Measurements from ENCODE around the gene DYNC2I2. TPM values are rescaled to one million over a fixed set of nuclear protein-coding genes. Genes with fewer than 3 reads are reported as not detected.

The DYNC2I2 gene
- total RNA-seq, 2 donors from 2014 or later = 66.1 to 80.1 TPM

- peaks cover 5 to 18% of the 10 kb centered on the region in 2 donors for H3K36me3 ChIP-seq
- 89% methylated on average over 8 of the region's 8 CpGs for WGBS
Measured at GRCh38 chr9:128603697-128604096, 53.0 kb downstream of the DYNC2I2 start.

GRCh38 chr9:128600099-128600498 is 56.5 kb downstream of the DYNC2I2 start:
- intact Hi-C loops (cut with DNase I) = loop anchor here (10.0 kb wide), 1 partner anchor 45 kb away; the partner anchor contains the start of gene SPTAN1
- H3K27me3 ChIP-seq (replicated peaks; ENCODE audit: insufficient read depth) = no peaks in the 10 kb centered on the region
- TF ChIP-seq POLR2AphosphoS5 (IDR thresholded peaks at IDR 0.05) (no peak), CTCF (IDR thresholded peaks at IDR 0.05) (no peak), POLR2A (IDR thresholded peaks at IDR 0.05) (no peak)
- no peaks in the 10 kb centered on the region for H3K9me3 ChIP-seq
- no peak for DNase-seq (ENCODE audit: low spot score)
- peaks cover 5 to 27% of the 10 kb centered on the region in 2 donors for H3K36me3 ChIP-seq
- H3K4me1 ChIP-seq (replicated peaks) = no peaks in the 10 kb centered on the region
- no peak overlapping the region for H3K4me3 ChIP-seq
- no peak overlapping the region for H3K27ac ChIP-seq
- 48% methylated on average over 4 of the region's 4 CpGs for WGBS

More at GRCh38 chr9:128603697-128604096, 53.0 kb downstream of the DYNC2I2 start:
- Histone ChIP-seq H3K4me1 (replicated peaks) (peaks cover 11% of the 10 kb centered on the region), H3K4me3 (no peak overlapping the region), H3K27me3 (replicated peaks; ENCODE audit: insufficient read depth) (no peaks in the 10 kb centered on the region), H3K9me3 (no peaks in the 10 kb centered on the region), H3K27ac (no peak overlapping the region)
- DNase-seq (ENCODE audit: low spot score) = no peak
- TF ChIP-seq POLR2A (IDR thresholded peaks at IDR 0.05) = no peak
- no peak for TF ChIP-seq POLR2AphosphoS5 (IDR thresholded peaks at IDR 0.05)
- TF ChIP-seq CTCF (IDR thresholded peaks at IDR 0.05) = no peak
- intact Hi-C loops (cut with DNase I) = loop anchor here (10.0 kb wide), 1 partner anchor 49 kb away; the partner anchor contains the start of gene SPTAN1

- TF ChIP-seq POLR2A (IDR thresholded peaks at IDR 0.05) = no peak
- no peak for TF ChIP-seq CTCF (IDR thresholded peaks at IDR 0.05)
- no peak for TF ChIP-seq POLR2AphosphoS5 (IDR thresholded peaks at IDR 0.05)
- peaks cover 4 to 31% of the 10 kb centered on the region in 2 donors for H3K36me3 ChIP-seq
- WGBS = 92% methylated on average over 4 of the region's 4 CpGs
Measured at GRCh38 chr9:128595471-128595870, 61.2 kb downstream of the DYNC2I2 start.

GRCh38 chr9:128593856-128594255 is 62.8 kb downstream of the DYNC2I2 start:
- Histone ChIP-seq H3K27me3 (replicated peaks; ENCODE audit: insufficient read depth) (no peaks in the 10 kb centered on the region), H3K27ac (no peak overlapping the region), H3K9me3 (no peaks in the 10 kb centered on the region), H3K4me1 (replicated peaks) (no peaks in the 10 kb centered on the region), H3K4me3 (no peak overlapping the region), H3K36me3 (peaks cover 7 to 28% of the 10 kb centered on the region in 2 donors)
- no peak for DNase-seq (ENCODE audit: low spot score)
- TF ChIP-seq CTCF (IDR thresholded peaks at IDR 0.05) (no peak), POLR2A (IDR thresholded peaks at IDR 0.05) (no peak), POLR2AphosphoS5 (IDR thresholded peaks at IDR 0.05) (no peak)
- intact Hi-C loops (cut with DNase I) = no loop called here
- 89% methylated on average over 9 of the region's 9 CpGs for WGBS

More at GRCh38 chr9:128595471-128595870, 61.2 kb downstream of the DYNC2I2 start:
- no peaks in the 10 kb centered on the region for H3K9me3 ChIP-seq
- H3K4me1 ChIP-seq (replicated peaks) = no peaks in the 10 kb centered on the region
- no peak overlapping the region for H3K27ac ChIP-seq
- intact Hi-C loops (cut with DNase I) = no loop called here
- H3K27me3 ChIP-seq (replicated peaks; ENCODE audit: insufficient read depth) = no peaks in the 10 kb centered on the region
- H3K4me3 ChIP-seq = no peak overlapping the region
- DNase-seq (ENCODE audit: low spot score) = no peak

GRCh38 chr9:128593039-128593438 is 63.6 kb downstream of the DYNC2I2 start:
- intact Hi-C loops (cut with DNase I) = no loop called here
- 82% methylated on average over 6 of the region's 6 CpGs for WGBS
- no peaks in the 10 kb centered on the region for H3K27me3 ChIP-seq (replicated peaks; ENCODE audit: insufficient read depth)
- TF ChIP-seq POLR2AphosphoS5 (IDR thresholded peaks at IDR 0.05) (no peak), CTCF (IDR thresholded peaks at IDR 0.05) (no peak), POLR2A (IDR thresholded peaks at IDR 0.05) (no peak)
- no peak overlapping the region for H3K4me3 ChIP-seq
- H3K36me3 ChIP-seq = peaks cover 7 to 24% of the 10 kb centered on the region in 2 donors
- no peak overlapping the region for H3K27ac ChIP-seq
- no peaks in the 10 kb centered on the region for H3K9me3 ChIP-seq
- DNase-seq (ENCODE audit: low spot score) = no peak
- H3K4me1 ChIP-seq (replicated peaks) = no peaks in the 10 kb centered on the region

Data from prostate gland (tissue), 2 donors.